Forelimb muscle (tissue), 1 donor: ENCODE measurements around the gene KCTD16. TPM values are rescaled to one million over a fixed set of nuclear protein-coding genes. Genes with fewer than 3 reads are reported as not detected.

Experiments
- DNase-seq: peaks from one replicate; pipeline ENCODE4 v3.0.0-alpha.2; 2013; ENCODE audit warnings: low read depth
- polyA plus RNA-seq: library from polyadenylated mRNA; unstranded; fragments of 120-200 nt; gene quantifications from one replicate; pipeline ENCODE4 v1.2.1, GENCODE V29; 2013; ENCODE audit not compliant: insufficient read length

Gene KCTD16
- polyA plus RNA-seq, 1 donor, result 0.10 TPM

GRCh38 chr5:144207875-144208444 is 37.3 kb downstream of the KCTD16 start:
- DNase-seq, result no peak

- DNase-seq, result no peak
Measured at GRCh38 chr5:144209361-144209760, 38.7 kb downstream of the KCTD16 start.

DNA sequence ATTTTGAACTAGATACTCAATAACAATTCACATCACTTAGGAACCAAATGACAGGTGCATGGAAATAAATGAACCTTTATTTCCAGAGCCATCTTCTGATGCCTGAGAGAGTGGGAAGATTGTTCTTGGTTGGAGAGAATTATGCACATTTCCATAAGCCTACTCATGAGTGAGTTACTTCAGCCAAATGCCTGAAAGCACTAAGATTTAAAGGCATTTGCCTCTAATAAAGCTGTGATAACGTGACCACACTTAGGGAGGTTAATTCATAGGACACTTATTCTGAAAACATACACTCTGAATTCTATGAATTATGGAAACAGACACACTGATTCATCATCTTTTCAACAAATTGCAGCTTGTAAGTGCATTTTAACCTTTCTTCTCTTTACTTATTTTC is 40.0 kb downstream of the KCTD16 start:
- DNase-seq, result no peak

DNA sequence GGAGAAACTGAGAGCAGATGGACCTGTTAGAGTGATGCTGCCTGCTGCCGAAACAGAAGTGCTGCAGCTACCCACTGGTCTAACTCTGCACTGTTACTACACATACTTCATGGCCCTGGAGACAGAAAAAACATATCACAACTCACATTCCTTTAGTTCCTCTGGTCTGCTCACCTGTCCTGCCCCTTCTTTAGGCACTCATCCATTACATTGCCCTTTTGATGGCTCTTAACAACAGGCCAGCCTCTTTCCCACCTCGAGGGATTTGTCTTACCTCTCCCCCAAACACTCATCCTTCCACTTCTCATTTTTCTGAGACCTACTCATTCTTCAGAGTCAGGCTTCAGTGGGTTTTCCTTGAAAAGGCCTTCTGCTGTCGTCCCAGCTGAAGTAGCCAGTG is 49.2 kb downstream of the KCTD16 start:
- no peak for DNase-seq

DNA sequence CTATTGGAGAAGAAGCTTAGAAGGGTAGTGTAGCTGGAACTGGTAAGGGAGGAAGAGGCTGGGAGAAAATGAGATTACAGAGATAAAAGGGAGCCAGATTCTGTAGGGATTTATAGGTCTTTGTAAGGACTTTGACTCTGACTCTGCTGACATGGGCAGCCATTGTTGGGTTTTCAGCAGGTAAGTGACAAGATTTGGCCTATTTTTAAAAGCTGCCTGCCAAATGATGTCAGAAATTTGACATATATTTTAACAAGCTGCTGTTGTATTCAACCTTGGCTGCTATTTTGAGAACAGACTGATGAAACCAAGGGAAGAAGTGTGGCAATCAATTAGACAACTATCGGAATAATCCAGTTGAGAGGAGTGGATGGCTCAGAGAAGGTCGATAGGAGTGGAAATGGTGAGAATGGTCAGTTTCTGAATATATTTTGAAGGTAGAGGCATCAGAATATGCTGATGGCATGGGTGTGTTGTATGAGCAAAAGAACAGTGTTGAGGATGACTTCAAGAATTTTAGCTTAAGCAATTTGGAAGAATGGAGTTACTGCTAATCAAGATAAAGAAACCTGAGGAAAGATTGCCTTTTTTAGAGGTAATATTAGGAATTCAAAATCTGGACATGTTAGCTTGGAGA is 56.8 kb downstream of the KCTD16 start:
- DNase-seq, result no peak

DNA sequence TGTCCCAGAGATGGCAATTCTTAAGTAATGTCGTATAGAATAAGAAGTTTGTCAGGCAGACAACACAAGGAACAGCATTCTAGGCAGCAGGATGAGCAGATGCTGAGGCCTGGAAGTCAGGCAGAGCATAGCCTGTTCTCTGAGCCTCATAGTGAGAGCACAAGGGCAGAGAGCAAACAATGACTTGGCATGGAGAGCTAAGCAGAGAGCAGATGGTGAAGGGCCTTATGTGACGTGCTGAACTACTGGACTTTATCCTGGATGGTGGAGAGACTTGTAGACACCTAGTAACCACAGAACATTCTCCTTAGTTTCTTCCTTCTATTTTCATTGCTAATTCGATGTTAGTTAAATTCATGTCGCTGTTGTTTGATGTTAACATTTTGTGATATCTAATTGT is 60.1 kb downstream of the KCTD16 start:
- no peak for DNase-seq

GRCh38 chr5:144232285-144232684 is 61.6 kb downstream of the KCTD16 start:
- no peak for DNase-seq

DNA sequence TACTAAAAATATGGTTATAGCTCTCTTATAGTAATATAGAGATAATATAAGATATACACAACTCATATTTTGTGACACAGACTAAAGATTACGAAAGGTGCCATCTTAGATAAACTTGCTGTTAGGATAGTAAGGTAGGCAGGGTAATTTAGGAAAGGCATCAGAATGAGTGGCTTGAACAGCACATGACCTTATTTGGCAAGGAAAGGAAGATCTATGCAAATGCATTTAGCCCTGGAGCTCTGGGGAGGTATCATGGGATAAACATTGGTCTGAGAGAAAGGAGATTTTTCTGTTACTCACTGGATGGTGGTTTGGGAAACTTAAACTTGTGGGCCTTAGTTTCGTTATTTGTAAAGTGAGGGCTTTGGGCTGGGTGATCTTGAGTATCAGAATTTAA is 65.8 kb downstream of the KCTD16 start:
- DNase-seq, result no peak

DNA sequence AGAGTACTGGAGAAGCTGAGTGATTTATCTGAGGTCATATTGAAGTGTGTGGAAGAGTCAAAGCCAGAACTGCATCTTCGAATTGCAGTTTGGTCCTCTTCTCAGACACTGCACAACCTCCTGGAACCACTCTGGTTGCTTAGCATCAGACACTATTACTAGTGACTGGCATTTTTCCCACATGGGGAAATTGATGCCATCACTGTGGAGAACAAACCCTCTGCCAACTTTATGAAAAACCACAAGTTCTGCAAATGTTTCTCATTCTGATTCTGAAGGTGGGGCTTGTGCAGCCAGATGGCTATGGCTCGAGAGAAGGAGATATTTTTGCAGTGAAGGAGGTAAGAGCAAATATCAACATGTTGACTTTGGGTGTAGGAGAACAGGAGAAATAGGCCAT is 67.2 kb downstream of the KCTD16 start:
- no peak for DNase-seq

GRCh38 chr5:144247131-144247530 is 76.5 kb downstream of the KCTD16 start:
- DNase-seq, result no peak

- no peak for DNase-seq
Measured at GRCh38 chr5:144248015-144248414, 77.3 kb downstream of the KCTD16 start.

DNA sequence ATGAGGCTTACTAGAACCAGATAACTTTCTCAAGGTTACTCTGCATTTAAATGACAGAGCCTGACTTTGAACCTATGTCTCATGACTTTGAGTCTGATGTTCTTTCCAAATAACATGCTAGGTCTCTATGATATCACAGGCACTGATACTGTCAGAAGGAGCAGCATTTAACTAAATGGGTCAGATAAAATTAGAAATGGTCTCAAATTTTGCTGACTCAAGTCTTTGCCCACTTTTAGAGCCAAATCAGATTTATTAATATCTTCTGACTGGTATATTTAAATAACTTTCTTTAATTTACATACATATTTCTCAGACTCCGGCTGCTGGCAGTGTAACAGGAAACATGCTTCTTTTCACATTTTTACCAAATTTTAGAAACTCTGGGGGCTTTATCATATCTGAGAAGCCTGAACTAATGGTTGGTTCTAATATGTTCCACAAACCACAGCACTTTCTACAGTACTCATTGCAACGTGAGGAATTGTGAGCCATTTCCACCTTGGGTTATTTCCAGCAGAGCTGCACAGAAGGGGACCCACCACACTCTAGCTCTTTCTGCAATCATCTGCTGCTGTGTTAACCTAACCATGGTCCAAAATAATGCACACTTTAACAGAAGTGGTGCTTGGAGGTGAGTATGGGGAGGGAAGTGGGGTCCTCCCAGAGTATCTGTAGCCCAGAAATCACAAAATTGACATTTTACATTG is 79.2 kb downstream of the KCTD16 start:
- no peak for DNase-seq

DNA sequence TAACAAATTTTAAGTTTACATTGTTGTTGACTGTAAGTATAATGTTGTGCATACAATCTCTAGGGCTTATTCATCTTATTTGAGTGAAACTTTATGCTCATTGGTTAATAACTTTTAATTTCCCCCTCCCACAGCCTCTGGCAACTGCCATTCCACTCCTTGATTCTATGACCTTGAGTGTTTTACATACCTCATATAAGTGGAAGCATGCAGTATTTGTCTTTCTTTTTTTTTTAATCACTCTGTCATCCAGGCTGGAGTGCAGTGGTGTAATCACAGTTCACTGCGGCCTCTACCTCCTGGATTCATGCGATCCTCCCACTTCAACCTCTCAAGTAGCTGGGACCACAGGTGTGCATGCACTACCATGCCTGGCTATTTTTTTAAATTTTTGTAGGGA is 83.9 kb downstream of the KCTD16 start:
- DNase-seq, result no peak

- no peak for DNase-seq
Measured at GRCh38 chr5:144260121-144260520, 89.4 kb downstream of the KCTD16 start.

- DNase-seq, result no peak
Measured at GRCh38 chr5:144265643-144266247, 95.1 kb downstream of the KCTD16 start.

- no peak for DNase-seq
Measured at GRCh38 chr5:144267961-144268513, 97.4 kb downstream of the KCTD16 start.

DNA sequence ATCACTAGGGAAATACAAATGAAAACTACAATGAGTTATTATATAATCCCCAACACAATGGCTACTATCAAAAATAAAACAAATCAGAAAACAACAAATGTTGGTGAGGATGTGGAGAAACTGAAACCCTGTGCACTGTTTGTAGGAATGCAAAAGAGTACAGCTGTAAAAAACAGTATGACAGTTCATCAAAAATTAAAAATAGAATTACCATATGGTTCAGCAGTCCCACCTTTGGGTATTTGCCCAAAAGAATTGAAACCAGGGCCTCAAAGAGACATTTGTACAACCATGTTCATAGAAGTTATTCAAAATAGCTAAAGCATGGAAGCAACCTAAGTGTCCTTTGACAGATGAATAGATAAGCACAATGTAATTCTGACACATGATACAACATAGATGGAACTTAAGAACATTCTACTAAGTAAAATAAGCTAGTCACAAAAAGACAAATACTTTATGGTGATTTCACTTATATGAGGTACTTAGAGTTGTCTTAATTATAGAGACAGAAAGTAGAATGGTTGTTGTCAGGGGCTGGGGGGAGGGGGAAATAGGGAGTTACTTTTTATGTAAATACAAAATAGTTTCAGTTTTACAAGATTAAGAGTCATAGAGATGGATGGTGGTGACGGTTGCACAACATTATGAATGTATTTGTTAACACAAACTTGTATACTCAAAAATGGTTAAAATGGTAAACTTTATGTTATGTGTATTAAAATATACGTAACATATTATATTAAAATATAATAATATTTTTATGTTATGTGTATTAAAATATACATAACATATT is 102.8 kb downstream of the KCTD16 start:
- DNase-seq, result no peak

- no peak for DNase-seq
Measured at GRCh38 chr5:144275329-144275728, 104.7 kb downstream of the KCTD16 start.

DNA sequence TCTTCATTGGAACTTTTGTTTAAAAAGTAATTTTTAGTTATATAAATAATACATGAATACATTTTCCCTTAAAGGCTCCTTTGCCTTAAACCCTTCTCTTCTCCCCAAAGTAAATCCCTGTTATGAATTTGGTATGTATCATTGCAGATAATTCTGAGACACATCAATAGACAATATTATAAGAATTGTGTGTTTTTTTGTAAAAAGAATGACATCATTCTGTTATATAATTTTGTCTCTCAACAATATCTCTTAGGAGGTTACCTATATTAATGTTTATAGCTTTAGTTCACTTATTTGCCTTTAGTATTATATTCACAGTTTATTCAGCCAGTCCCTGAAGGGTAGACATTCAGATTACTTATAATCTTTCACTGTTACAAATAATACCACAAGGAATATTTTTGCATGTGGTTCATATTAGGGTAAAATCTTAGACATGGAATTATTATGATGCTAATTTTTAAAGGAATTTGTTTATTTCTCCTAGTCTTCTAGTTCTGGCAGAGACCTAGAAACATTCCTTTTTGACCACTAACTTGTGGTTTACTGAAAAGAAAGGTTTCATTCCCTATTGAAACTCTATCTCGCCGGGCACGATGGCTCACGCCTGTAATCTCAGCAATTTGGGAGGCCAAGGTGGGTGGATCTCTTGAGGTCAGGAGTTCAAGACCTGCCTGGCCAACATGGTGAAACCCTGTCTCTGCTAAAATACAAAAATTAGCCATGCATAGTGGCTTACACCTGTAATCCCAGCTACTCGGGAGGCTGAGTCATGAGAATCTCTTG is 105.6 kb downstream of the KCTD16 start:
- no peak for DNase-seq

GRCh38 chr5:144281784-144282183 is 111.1 kb downstream of the KCTD16 start:
- DNase-seq, result no peak

- DNase-seq, result no peak
Measured at GRCh38 chr5:144284036-144284435, 113.4 kb downstream of the KCTD16 start.
